GF-D8 (cell line): ENCODE data around the gene DCUN1D1.

Experiments used
- DNase-seq: peaks from one replicate; lab custom pipeline; 2025; lab: John Stamatoyannopoulos, UW

The DCUN1D1 gene

DNA sequence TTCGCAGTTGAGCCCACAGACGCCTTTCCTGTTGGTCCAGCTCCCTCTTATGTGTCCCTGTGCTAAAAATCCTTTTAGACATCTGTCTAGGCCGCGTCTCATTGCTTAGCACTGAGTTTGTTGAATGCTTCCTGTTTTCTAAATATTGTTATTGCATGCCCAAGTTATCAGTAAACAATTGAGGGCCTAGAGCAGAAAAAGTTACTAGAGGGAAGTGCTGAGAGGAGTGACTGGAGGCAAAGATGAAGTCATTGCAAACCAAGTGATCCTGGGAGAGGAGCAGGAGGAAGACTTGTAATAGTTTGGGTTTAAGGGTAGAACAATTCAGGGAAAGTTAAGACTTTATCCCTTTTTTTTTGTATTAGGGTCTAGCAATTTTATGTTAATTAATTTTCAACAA lies 88.1 kb downstream of the DCUN1D1 start:
- no peak for DNase-seq

DNA sequence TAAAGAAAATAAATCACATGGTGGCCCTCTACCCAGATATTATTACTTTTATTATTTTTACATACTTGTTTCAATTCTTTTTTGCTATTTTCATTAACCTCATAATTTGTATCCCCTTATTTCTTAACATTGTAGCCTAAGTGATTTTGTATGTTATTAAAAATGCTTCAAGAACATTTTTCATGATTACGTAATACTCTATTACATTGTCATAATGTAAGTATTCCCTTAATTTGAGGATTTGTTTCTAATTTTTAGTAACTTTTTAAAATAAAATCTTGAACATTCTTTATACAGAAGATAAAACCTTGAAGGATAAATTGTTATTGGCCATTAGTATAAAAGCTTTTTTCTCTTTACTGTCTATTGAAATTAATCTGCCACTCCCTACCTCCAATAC lies 89.0 kb downstream of the DCUN1D1 start:
- no peak for DNase-seq

DNA sequence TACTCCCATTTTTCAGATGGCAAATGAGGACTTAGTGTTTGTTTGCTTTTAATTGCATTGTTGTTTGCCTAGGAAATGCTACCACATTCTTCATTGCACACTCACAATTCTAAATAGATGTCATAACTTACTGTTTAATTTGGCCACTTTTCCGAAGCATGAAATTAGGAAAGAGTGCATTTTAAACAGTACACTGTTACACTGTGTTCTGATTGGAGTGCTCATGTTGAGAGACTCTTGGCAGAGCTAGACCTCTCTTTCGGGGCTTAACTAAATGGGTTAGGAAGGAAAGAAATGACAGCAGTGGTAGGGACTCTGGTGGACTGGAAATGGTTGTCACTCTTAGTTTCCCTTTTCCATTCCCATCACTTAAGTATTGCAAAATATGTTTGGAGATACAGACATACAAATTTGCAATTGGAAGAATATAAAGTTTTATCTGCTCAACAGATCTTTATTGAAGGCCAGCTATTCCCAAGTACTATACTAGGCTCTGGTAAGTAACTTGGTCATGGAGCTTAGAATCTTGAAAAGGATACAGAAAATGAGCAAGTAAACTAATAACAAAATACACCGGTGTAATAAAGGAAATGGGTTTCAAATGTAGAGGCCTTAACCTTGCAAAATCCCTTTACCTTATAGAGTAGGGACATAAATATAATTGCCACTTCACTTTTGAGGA lies 90.2 kb downstream of the DCUN1D1 start:
- no peak for DNase-seq
